SU-DHL-6 (cell line): ENCODE measurements around the gene TMEM131.

Experiments
- H2AFZ ChIP-seq: fragments of 200-600 bp; sonication (generic); 2 replicates; pipeline ENCODE4 v1.6.1; 2014; ENCODE audit warnings: low read depth, mild to moderate bottlenecking, moderate library complexity, mixed read lengths, antibody characterized with exemption, low read length; ENCODE audit not compliant: severe bottlenecking
- H3F3A ChIP-seq: fragments of 200-600 bp; shearing (Covaris generic); 2 replicates; pipeline ENCODE4 v1.6.0; 2016; ENCODE audit warnings: antibody characterized with exemption, mild to moderate bottlenecking; ENCODE audit not compliant: insufficient read depth
- H3K27ac ChIP-seq: fragments of 200-600 bp; sonication (generic); 2 replicates; pipeline ENCODE4 v1.5.1; 2016; ENCODE audit warnings: low read depth, mild to moderate bottlenecking, low read length, moderate library complexity, mixed read lengths
- H3K27me3 ChIP-seq: fragments of 200-600 bp; sonication (generic), shearing (Covaris generic); 2 replicates; pipeline ENCODE4 v1.6.0; 2014; ENCODE audit warnings: mild to moderate bottlenecking, low read length
- H3K36me3 ChIP-seq: fragments of 200-600 bp; sonication (generic); 2 replicates; pipeline ENCODE4 v1.6.1; 2014; ENCODE audit warnings: mild to moderate bottlenecking, low read length, mixed read lengths
- H3K4me2 ChIP-seq: fragments of 300-600, 200-600 bp; shearing (Covaris generic), sonication (generic); 2 replicates; pipeline ENCODE4 v1.6.0; 2014; ENCODE audit warnings: low read length, low read depth, mild to moderate bottlenecking; ENCODE audit not compliant: poor library complexity, severe bottlenecking
- H3K4me3 ChIP-seq: fragments of 200-600 bp; sonication (generic); 2 replicates; pipeline ENCODE4 v1.5.1; 2014; ENCODE audit warnings: antibody characterized with exemption, low read length, mild to moderate bottlenecking, mixed read lengths; ENCODE audit not compliant: insufficient read depth, poor library complexity, severe bottlenecking
- H3K79me2 ChIP-seq: fragments of 200-600 bp; sonication (generic); 2 replicates; pipeline ENCODE4 v1.6.1; 2014; ENCODE audit warnings: mild to moderate bottlenecking, low read length, moderate library complexity; ENCODE audit not compliant: insufficient read depth
- H3K9ac ChIP-seq: fragments of 200-600 bp; sonication (generic); 2 replicates; pipeline ENCODE4 v1.7.0; 2014; ENCODE audit warnings: mild to moderate bottlenecking, low read length
- H3K9me2 ChIP-seq: fragments of 200-600 bp; sonication (generic); replicated peaks from 2 replicates; pipeline ENCODE4 v1.6.1; 2014; ENCODE audit warnings: low read length; ENCODE audit not compliant: insufficient read depth
- H3K9me3 ChIP-seq: fragments of 200-600 bp; sonication (generic); 2 replicates; pipeline ENCODE4 v1.6.1; 2014; ENCODE audit warnings: low read length, mixed read lengths; ENCODE audit not compliant: insufficient read depth
- H4K20me1 ChIP-seq: fragments of 200-600 bp; sonication (generic); 2 replicates; pipeline ENCODE4 v1.6.1; 2014; ENCODE audit warnings: low read depth, mild to moderate bottlenecking, antibody characterized with exemption, low read length, moderate library complexity, mixed read lengths
- EZH2phosphoT487 ChIP-seq: fragments of 200-600 bp; sonication (generic), shearing (Covaris generic); conservative IDR thresholded peaks from 2 replicates; pipeline ENCODE4 v1.6.1; 2018; ENCODE audit warnings: mild to moderate bottlenecking, antibody characterized with exemption, low read length, moderate library complexity, mixed read lengths
- TF ChIP-seq, protein P1 (sequence below): fragments of 200-600 bp; sonication (generic); IDR thresholded peaks from one replicate; pipeline ENCODE4 v1.5.1; 2017; ENCODE audit warnings: antibody characterized with exemption, mild to moderate bottlenecking, low read length, moderate library complexity; ENCODE audit not compliant: insufficient read depth, poor library complexity, severe bottlenecking

The TMEM131 gene

DNA sequence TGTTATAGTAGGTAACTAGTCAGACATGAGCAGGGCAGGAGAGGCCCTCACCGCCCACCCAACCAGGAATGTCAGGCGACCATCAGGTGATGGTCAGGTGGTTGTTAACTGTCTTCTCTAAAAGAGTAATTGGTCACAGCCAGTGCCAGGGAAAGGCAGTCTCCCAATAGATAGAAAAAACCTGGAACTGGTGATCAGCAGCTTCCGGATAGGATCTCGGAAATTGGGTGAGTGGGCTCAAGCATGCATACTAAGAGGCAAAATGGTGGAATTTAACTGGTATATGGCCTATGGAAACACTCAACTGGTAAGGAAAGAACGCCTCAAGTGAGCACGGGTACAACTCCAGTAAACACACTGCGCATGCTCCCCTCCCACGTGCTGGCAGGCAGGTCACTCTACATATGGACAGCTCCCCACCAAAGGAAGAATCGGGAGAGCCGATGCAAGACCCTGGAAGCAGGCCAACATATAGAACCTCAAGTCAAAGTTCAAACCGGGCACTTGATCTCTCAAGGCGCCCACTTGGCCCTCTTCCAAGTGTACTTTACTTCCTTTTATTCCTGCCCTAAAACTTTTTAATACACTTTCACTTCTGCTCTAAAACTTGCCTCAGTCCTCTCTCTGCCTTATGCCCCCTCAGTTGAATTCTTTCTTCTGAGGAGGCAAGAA, 43.5 kb upstream of the TMEM131 start:
- H3K27ac ChIP-seq = no peak overlapping the region
- H3K4me2 ChIP-seq = peak overlapping the region; percentile 15
- H4K20me1 ChIP-seq = no peaks in the 10 kb centered on the region
- no peaks in the 10 kb centered on the region for H3F3A ChIP-seq
- H3K9ac ChIP-seq = no peak overlapping the region
- no peak overlapping the region for H2AFZ ChIP-seq
- no peaks in the 10 kb centered on the region for H3K79me2 ChIP-seq
- no peak overlapping the region for H3K4me3 ChIP-seq
- H3K36me3 ChIP-seq = no peaks in the 10 kb centered on the region
- TF ChIP-seq EZH2phosphoT487 = no peak
- TF ChIP-seq, protein P1, sequence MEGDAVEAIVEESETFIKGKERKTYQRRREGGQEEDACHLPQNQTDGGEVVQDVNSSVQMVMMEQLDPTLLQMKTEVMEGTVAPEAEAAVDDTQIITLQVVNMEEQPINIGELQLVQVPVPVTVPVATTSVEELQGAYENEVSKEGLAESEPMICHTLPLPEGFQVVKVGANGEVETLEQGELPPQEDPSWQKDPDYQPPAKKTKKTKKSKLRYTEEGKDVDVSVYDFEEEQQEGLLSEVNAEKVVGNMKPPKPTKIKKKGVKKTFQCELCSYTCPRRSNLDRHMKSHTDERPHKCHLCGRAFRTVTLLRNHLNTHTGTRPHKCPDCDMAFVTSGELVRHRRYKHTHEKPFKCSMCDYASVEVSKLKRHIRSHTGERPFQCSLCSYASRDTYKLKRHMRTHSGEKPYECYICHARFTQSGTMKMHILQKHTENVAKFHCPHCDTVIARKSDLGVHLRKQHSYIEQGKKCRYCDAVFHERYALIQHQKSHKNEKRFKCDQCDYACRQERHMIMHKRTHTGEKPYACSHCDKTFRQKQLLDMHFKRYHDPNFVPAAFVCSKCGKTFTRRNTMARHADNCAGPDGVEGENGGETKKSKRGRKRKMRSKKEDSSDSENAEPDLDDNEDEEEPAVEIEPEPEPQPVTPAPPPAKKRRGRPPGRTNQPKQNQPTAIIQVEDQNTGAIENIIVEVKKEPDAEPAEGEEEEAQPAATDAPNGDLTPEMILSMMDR = no peak
- no peaks in the 10 kb centered on the region for H3K27me3 ChIP-seq
- no peaks in the 10 kb centered on the region for H3K9me2 ChIP-seq
- H3K9me3 ChIP-seq = no peaks in the 10 kb centered on the region

DNA sequence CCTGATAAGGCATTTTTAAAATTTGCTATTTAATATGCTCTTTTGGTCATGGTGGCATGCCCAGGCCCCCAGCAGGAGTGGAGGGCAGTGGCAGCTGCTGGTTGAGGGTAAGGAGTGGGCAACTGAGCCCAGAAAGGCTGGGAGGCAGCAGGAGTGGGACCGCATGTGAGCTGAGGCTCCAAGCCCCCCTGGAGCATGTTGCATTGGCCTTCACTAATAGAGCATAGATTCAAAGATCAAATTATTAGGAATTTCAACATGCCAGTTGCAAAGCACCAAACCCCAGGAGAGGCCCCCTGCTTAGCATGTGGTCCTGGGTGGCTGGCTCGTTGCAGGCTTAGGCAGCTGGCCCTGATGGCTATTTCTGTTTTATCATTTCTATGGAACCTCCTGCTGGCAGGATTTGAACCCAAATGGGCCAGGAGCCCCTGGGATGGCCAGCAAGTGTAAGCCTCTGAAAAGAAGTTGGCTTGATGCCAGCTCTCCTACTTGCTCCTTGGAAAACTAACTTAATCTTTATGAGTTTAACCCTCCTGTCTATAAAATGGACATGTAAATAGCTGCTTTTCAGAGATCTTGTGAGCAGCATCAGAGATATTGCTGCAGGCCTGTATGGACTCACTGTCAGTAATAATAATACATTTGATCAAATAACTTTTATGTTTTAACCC, 42.1 kb upstream of the TMEM131 start:
- Histone ChIP-seq H3K4me3 (no peak overlapping the region), H2AFZ (no peak overlapping the region), H3K9me2 (no peaks in the 10 kb centered on the region), H3K4me2 (no peak overlapping the region), H3K27ac (no peak overlapping the region), H3F3A (no peaks in the 10 kb centered on the region), H3K9ac (no peak overlapping the region), H3K27me3 (no peaks in the 10 kb centered on the region), H3K9me3 (no peaks in the 10 kb centered on the region), H4K20me1 (no peaks in the 10 kb centered on the region), H3K79me2 (no peaks in the 10 kb centered on the region), H3K36me3 (no peaks in the 10 kb centered on the region)
- TF ChIP-seq, protein P1 = no peak
- no peak for TF ChIP-seq EZH2phosphoT487

DNA sequence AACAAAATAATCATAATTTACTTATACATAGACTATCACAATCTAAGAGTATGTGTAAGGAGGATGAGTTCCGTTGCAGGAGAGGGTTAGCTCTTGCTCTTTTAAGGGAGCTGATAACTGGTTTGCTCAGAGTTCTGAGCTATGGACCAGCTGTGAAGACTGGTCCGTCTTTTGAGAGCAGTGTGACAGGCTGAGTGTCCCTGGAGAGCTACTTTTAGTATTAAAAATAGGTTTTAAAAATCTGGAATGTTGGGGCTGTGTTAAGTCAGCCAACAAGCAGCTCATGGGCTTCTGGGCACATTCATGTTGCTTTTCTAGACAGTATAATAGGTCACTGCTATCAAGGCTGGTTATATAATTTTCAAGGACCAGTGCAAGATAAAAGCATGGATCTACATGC, 41.5 kb upstream of the TMEM131 start:
- no peak overlapping the region for H3K27ac ChIP-seq
- no peaks in the 10 kb centered on the region for H3K27me3 ChIP-seq
- H3F3A ChIP-seq = no peaks in the 10 kb centered on the region
- no peaks in the 10 kb centered on the region for H3K9me3 ChIP-seq
- no peak for TF ChIP-seq EZH2phosphoT487
- TF ChIP-seq, protein P1 = no peak
- H2AFZ ChIP-seq = no peak overlapping the region
- no peak overlapping the region for H3K9ac ChIP-seq
- H3K79me2 ChIP-seq = no peaks in the 10 kb centered on the region
- H3K4me2 ChIP-seq = no peak overlapping the region
- no peak overlapping the region for H3K4me3 ChIP-seq
- H3K9me2 ChIP-seq = no peaks in the 10 kb centered on the region
- no peaks in the 10 kb centered on the region for H3K36me3 ChIP-seq
- no peaks in the 10 kb centered on the region for H4K20me1 ChIP-seq
